H1 (cell line): Measurements from ENCODE around the gene PIAS1. TPM values are rescaled to one million over a fixed set of nuclear protein-coding genes. Genes with fewer than 3 reads are reported as not detected.

Experiments used
- CTCF ChIA-PET: fragments of 300-600 bp; sonication (Branson Sonifier 250); formaldehyde crosslinking; loops from one replicate; lab custom pipeline; 2021; ENCODE audit not compliant: partially characterized antibody; lab: Charles Lee
- POLR2A ChIA-PET: fragments of 300-600 bp; sonication (Branson Sonifier 250); formaldehyde crosslinking; loops from one replicate; lab custom pipeline; 2021; ENCODE audit warnings: inconsistent platforms; ENCODE audit not compliant: partially characterized antibody; lab: Charles Lee
- DNase-seq, 2 experiments: peaks; one replicate each; pipeline versions ENCODE4 v3.0.0 to v3.0.0-alpha.2; 2010 to 2022; ENCODE audit warnings: low spot score in 2 of 2, low read depth in 1 of 2, mixed read lengths in 1 of 2
- FAIRE-seq: peaks from 2 replicates; lab custom pipeline; 2011; peaks lifted over from hg19 to GRCh38; lab: Jason Lieb, UNC
- H2AFZ ChIP-seq: 2 replicates; pipeline ENCODE4 v1.8.1; 2012; ENCODE audit warnings: low read length, inconsistent platforms
- H2AK5ac ChIP-seq: 2 replicates; pipeline ENCODE4 v1.6.1; 2013; ENCODE audit warnings: low read depth, low read length
- H2BK120ac ChIP-seq: replicated peaks from 2 replicates; pipeline ENCODE3; 2013; ENCODE audit warnings: low read depth, low read length, inconsistent platforms
- H2BK12ac ChIP-seq: 2 replicates; pipeline ENCODE4 v1.6.1; 2013; ENCODE audit warnings: low read depth, low read length
- H2BK15ac ChIP-seq: 2 replicates; pipeline ENCODE4 v1.6.1; 2013; ENCODE audit warnings: low read length
- H2BK20ac ChIP-seq: 2 replicates; pipeline ENCODE4 v1.6.1; 2013; ENCODE audit warnings: low read length
- H2BK5ac ChIP-seq: 2 replicates; pipeline ENCODE4 v1.6.1; 2013; ENCODE audit warnings: low read depth, low read length
- H3K14ac ChIP-seq: 2 replicates; pipeline ENCODE4 v1.6.1; 2013; ENCODE audit warnings: inconsistent platforms; ENCODE audit not compliant: insufficient read length
- H3K18ac ChIP-seq: 2 replicates; pipeline ENCODE4 v1.6.1; 2013; ENCODE audit warnings: low read length; ENCODE audit errors: extremely low read depth
- H3K23ac ChIP-seq: 2 replicates; pipeline ENCODE4 v1.6.1; 2013; ENCODE audit warnings: inconsistent platforms; ENCODE audit not compliant: insufficient read length
- H3K23me2 ChIP-seq: 2 replicates; pipeline ENCODE4 v1.6.1; 2013; ENCODE audit warnings: low read depth, low read length
- H3K27ac ChIP-seq: 2 replicates; pipeline ENCODE4 v1.6.1; 2011; ENCODE audit warnings: low read depth, low read length, inconsistent platforms
- H3K27me3 ChIP-seq, 4 experiments: replicated peaks in 1 of 4; 1 replicate in 1 of 4; 2 replicates in 3 of 4; pipeline versions ENCODE4 v1.6.1 to v1.8.1; 2011 to 2013; ENCODE audit warnings: low read length in 3 of 4, mild to moderate bottlenecking in 3 of 4, inconsistent platforms in 2 of 4, mixed read lengths in 2 of 4, moderate library complexity in 1 of 4; ENCODE audit not compliant: control insufficient read depth in 3 of 4, insufficient read depth in 3 of 4; ENCODE audit errors: extremely low read depth in 1 of 4
- H3K36me3 ChIP-seq, 4 experiments: 2 replicates each; pipeline versions ENCODE4 v1.6.1 to v1.8.1; 2011 to 2013; ENCODE audit warnings: mild to moderate bottlenecking in 4 of 4, low read length in 3 of 4, moderate library complexity in 2 of 4, control low read depth in 1 of 4, inconsistent platforms in 1 of 4; ENCODE audit not compliant: insufficient read depth in 4 of 4, control insufficient read depth in 2 of 4
- H3K4ac ChIP-seq: replicated peaks from 2 replicates; pipeline ENCODE3; 2013; ENCODE audit warnings: low read length, low read depth, mixed read lengths, inconsistent platforms; ENCODE audit not compliant: insufficient read length
- H3K4me1 ChIP-seq, 4 experiments: replicated peaks in 1 of 4; 1 replicate in 1 of 4; 2 replicates in 3 of 4; pipeline versions ENCODE4 v1.6.1 to v1.8.1; 2011 to 2013; ENCODE audit warnings: low read length in 3 of 4, inconsistent platforms in 2 of 4, mixed read lengths in 1 of 4; ENCODE audit not compliant: insufficient read depth in 4 of 4, control insufficient read depth in 3 of 4
- H3K4me2 ChIP-seq, 2 experiments: 2 replicates each; pipeline versions ENCODE4 v1.6.1 to v1.8.1; 2011 to 2013; ENCODE audit warnings: low read depth in 2 of 2, low read length in 2 of 2, control low read depth in 1 of 2, inconsistent platforms in 1 of 2, mild to moderate bottlenecking in 1 of 2; ENCODE audit not compliant: insufficient read depth in 1 of 2
- H3K4me3 ChIP-seq, 4 experiments: fragments of 200-600, 300-600 bp in 1 of 4; sonication (generic), shearing (Covaris generic), sonication (Bioruptor Twin) in 1 of 4; 2 replicates each; pipeline versions ENCODE4 v1.5.1 to v1.8.1; 2011 to 2016; ENCODE audit warnings: low read length in 4 of 4, low read depth in 3 of 4, control low read depth in 2 of 4, inconsistent platforms in 2 of 4, mild to moderate bottlenecking in 2 of 4, mixed read lengths in 1 of 4, moderate library complexity in 1 of 4; ENCODE audit not compliant: insufficient read depth in 2 of 4; ENCODE audit errors: extremely low read depth in 1 of 4
- H3K56ac ChIP-seq: replicated peaks from 2 replicates; pipeline ENCODE3; 2013; ENCODE audit warnings: low read depth, mild to moderate bottlenecking, mixed read lengths, low read length, inconsistent platforms; ENCODE audit not compliant: insufficient read length
- H3K79me1 ChIP-seq: 2 replicates; pipeline ENCODE4 v1.6.1; 2013; ENCODE audit warnings: low read depth, low read length, control low read depth
- H3K79me2 ChIP-seq, 2 experiments: 2 replicates each; pipeline versions ENCODE4 v1.6.1 to v1.8.1; 2012 to 2013; ENCODE audit warnings: low read length in 2 of 2, mild to moderate bottlenecking in 2 of 2, inconsistent platforms in 1 of 2; ENCODE audit not compliant: insufficient read depth in 2 of 2, control insufficient read depth in 1 of 2
- H3K9ac ChIP-seq, 4 experiments: replicated peaks in 1 of 4; 1 replicate in 1 of 4; 2 replicates in 3 of 4; pipeline versions ENCODE4 v1.6.1 to v1.8.1; 2011 to 2013; ENCODE audit warnings: low read depth in 3 of 4, low read length in 3 of 4, control low read depth in 2 of 4, mild to moderate bottlenecking in 2 of 4, moderate library complexity in 2 of 4, inconsistent platforms in 1 of 4; ENCODE audit errors: extremely low read depth in 1 of 4
- H3K9me3 ChIP-seq, 2 experiments: 2 replicates each; pipeline versions ENCODE4 v1.6.1 to v1.8.1; 2012 to 2013; ENCODE audit warnings: mild to moderate bottlenecking in 2 of 2, moderate library complexity in 2 of 2, control low read depth in 1 of 2, inconsistent platforms in 1 of 2, low read depth in 1 of 2, low read length in 1 of 2, mixed read lengths in 1 of 2; ENCODE audit not compliant: insufficient read depth in 2 of 2
- H4K20me1 ChIP-seq, 2 experiments: replicated peaks in 1 of 2; 2 replicates each; pipeline versions ENCODE3 to v1.8.1; 2011 to 2013; ENCODE audit warnings: inconsistent platforms in 2 of 2, low read length in 2 of 2, mild to moderate bottlenecking in 1 of 2; ENCODE audit not compliant: insufficient read depth in 2 of 2, control insufficient read depth in 1 of 2
- H4K5ac ChIP-seq: 2 replicates; pipeline ENCODE4 v1.6.1; 2013; ENCODE audit warnings: low read length, low read depth, mixed read lengths, inconsistent platforms; ENCODE audit not compliant: insufficient read length
- H4K8ac ChIP-seq: 2 replicates; pipeline ENCODE4 v1.8.0; 2013; ENCODE audit warnings: mild to moderate bottlenecking, moderate library complexity, low read length, inconsistent platforms; ENCODE audit not compliant: insufficient read depth; ENCODE audit errors: extremely low read depth
- H4K91ac ChIP-seq: replicated peaks from 2 replicates; pipeline ENCODE3; 2013; ENCODE audit warnings: low read length, mixed read lengths, inconsistent platforms; ENCODE audit not compliant: insufficient read length
- POLR2AphosphoS5 ChIP-seq: IDR thresholded peaks from 2 replicates; pipeline ENCODE4 v1.6.1; 2011; ENCODE audit warnings: low read depth, low read length
- WGBS, 2 experiments: shearing (Covaris generic) in 1 of 2; methylation state at CpG; one replicate each; pipeline versions ENCODE4 v1.1.6 to v1.1.7; 2013 to 2015; ENCODE audit warnings: low lambda C conversion rate in 2 of 2, mixed read lengths in 2 of 2, inconsistent platforms in 1 of 2, low coverage in 1 of 2, missing lambda C conversion rate in 1 of 2; ENCODE audit not compliant: insufficient replicate concordance in 2 of 2, insufficient coverage in 1 of 2, insufficient read length in 1 of 2; ENCODE audit errors: extremely low coverage in 1 of 2, missing lambda C conversion rate in 1 of 2; 5-methylcytosine and 5-hydroxymethylcytosine counted together
- polyA plus RNA-seq, 7 experiments: library from polyadenylated mRNA; depleted of rRNA in 3 of 7; stranded (reverse) in 5 of 7; unstranded in 2 of 7; fragments of >200 nt in 5 of 7; fragments of 200-250 nt in 2 of 7; gene quantifications; 1 replicate in 5 of 7; 2 replicates in 1 of 7; 4 replicates in 1 of 7; pipeline versions ENCODE4 v1.2.1 to v1.2.3, GENCODE V29; 2011 to 2013; ENCODE audit warnings: missing spikeins in 2 of 7, mixed read lengths in 2 of 7
- total RNA-seq: library from RNA; stranded (reverse); fragmentation: NEBNext Ultra II Directional; extraction: Animal tissue kit (Norgen Biotek cat#: 25700); gene quantifications from 2 replicates; pipeline ENCODE4 v1.2.1, GENCODE V29; 2021

The PIAS1 gene
- total and polyA plus RNA-seq, 2 of the 8 experiments (the other 6 are each of a cell fraction or from before 2014, with no cell fraction given), result 30.8 to 34.5 TPM

GRCh38 chr15:68062214-68062613 lies 8.1 kb downstream of the PIAS1 start:
- CTCF ChIA-PET, result no interaction called here
- Histone ChIP-seq H2BK5ac (no peak overlapping the region), H3K36me3 (peaks cover 0 to 3% (median 0%) of the 10 kb centered on the region in 4 experiments; a peak in 3 of 8 replicates), H2BK120ac (no peak overlapping the region), H4K20me1 (peaks cover 4 to 6% of the 10 kb centered on the region in 2 experiments), H3K9me3 (no peaks in the 10 kb centered on the region), H3K4me1 (peaks cover 0 to 5% (median 4%) of the 10 kb centered on the region in 4 experiments; a peak in 4 of 7 replicates), H3K18ac (no peak overlapping the region), H3K23me2 (no peaks in the 10 kb centered on the region), H3K4ac (no peak overlapping the region), H3K4me3 (no peak overlapping the region), H2BK12ac (no peak overlapping the region), H3K27ac (no peak overlapping the region), H3K56ac (no peak overlapping the region), H4K91ac (no peak overlapping the region), H3K79me2 (peaks cover 15 to 100% of the 10 kb centered on the region in 2 experiments; a peak in 3 of 4 replicates), H2BK15ac (no peak overlapping the region), H3K27me3 (no peaks in the 10 kb centered on the region), H2AK5ac (no peak overlapping the region), H4K5ac (no peak overlapping the region), H3K4me2 (no peak overlapping the region), H4K8ac (no peak overlapping the region), H3K14ac (no peak overlapping the region), H3K79me1 (no peaks in the 10 kb centered on the region; the same call in 1 of the 2 replicates), H2AFZ (no peak overlapping the region)
- WGBS, 2 experiments, result 78% methylated on average over 3 of the region's 3 CpGs; no CpG with 5 or more reads in 1 of the 2 experiments
- DNase-seq, result no peak
- no peak for FAIRE-seq
- POLR2A ChIA-PET, result no interaction called here
- no peak for TF ChIP-seq POLR2AphosphoS5
- TF ChIP-seq, all 59 proteins: peak for 0
- Histone ChIP-seq H3K23ac (no peak overlapping the region), H2BK20ac (no peak overlapping the region), H3K9ac (no peak overlapping the region)
